Esophagus (tissue), 2 donors: Measurements from ENCODE around the gene LMNTD2. TPM values are rescaled to one million over a fixed set of nuclear protein-coding genes. Genes with fewer than 3 reads are reported as not detected.
A peak's percentile ranks its signal among the peaks of the same experiment; 100 is the strongest.

Source experiments
- H3K27ac ChIP-seq, 2 donors: one replicate each; pipeline ENCODE4 v1.5.1; 2013; ENCODE audit warnings: low read depth in 2 of 2, mild to moderate bottlenecking in 2 of 2, inconsistent platforms in 1 of 2, low read length in 1 of 2, moderate library complexity in 1 of 2
- H3K27me3 ChIP-seq, 2 donors: one replicate each; pipeline ENCODE4 v1.6.1; 2013; ENCODE audit warnings: low read length in 2 of 2, control low read depth in 1 of 2, mild to moderate bottlenecking in 1 of 2; ENCODE audit not compliant: insufficient read depth in 2 of 2, control insufficient read depth in 1 of 2
- H3K36me3 ChIP-seq, 2 donors: one replicate each; pipeline ENCODE4 v1.6.1; 2013; ENCODE audit warnings: low read length in 1 of 2; ENCODE audit not compliant: control insufficient read depth in 2 of 2, insufficient read depth in 2 of 2
- H3K4me1 ChIP-seq, 2 donors: one replicate each; pipeline ENCODE4 v1.6.1; 2013; ENCODE audit warnings: low read length in 1 of 2; ENCODE audit not compliant: control insufficient read depth in 2 of 2, insufficient read depth in 2 of 2
- H3K4me3 ChIP-seq, 2 donors: one replicate each; pipeline ENCODE4 v1.5.1; 2013; ENCODE audit warnings: low read length in 2 of 2, mild to moderate bottlenecking in 2 of 2, low read depth in 1 of 2, moderate library complexity in 1 of 2
- H3K9me3 ChIP-seq, 2 donors: one replicate each; pipeline ENCODE4 v1.6.1; 2013; ENCODE audit warnings: mild to moderate bottlenecking in 2 of 2, low read depth in 1 of 2, low read length in 1 of 2, moderate library complexity in 1 of 2; ENCODE audit not compliant: control insufficient read depth in 2 of 2, insufficient read depth in 1 of 2
- WGBS, 2 donors: extraction: QIAGEN DNeasy Blood & Tissue Kit; methylation state at CpG; one replicate each; pipeline ENCODE4 v1.1.7; 2013; 5-methylcytosine and 5-hydroxymethylcytosine counted together
- polyA plus RNA-seq, 2 donors: library from polyadenylated mRNA; stranded (reverse); fragments of 200-250 nt; gene quantifications; one replicate each; pipeline ENCODE4 v1.2.3, GENCODE V29; 2013
- donor health status: healthy with polysubstance abuse.
- donor health status: Bipolar disorder and iron deficiency.

The LMNTD2 gene
- polyA plus RNA-seq, 2 donors = 2.9 to 6.9 TPM

- no peaks in the 10 kb centered on the region for H3K4me1 ChIP-seq
These were observed 44.1 kb downstream of the LMNTD2 start for GRCh38 chr11:516400-516799.

GRCh38 chr11:515131-515530 is 45.4 kb downstream of the LMNTD2 start:
- Histone ChIP-seq H3K27me3 (no peaks in the 10 kb centered on the region), H3K9me3 (no peaks in the 10 kb centered on the region), H3K4me3 (no peak overlapping the region), H3K4me1 (no peaks in the 10 kb centered on the region), H3K27ac (peak overlapping the region; percentile 87 to 99), H3K36me3 (no peaks in the 10 kb centered on the region)
- WGBS, 2 donors = 61 to 66% methylated on average over 6 of the region's 6 CpGs

More at GRCh38 chr11:516400-516799, 44.1 kb downstream of the LMNTD2 start:
- H3K36me3 ChIP-seq = no peaks in the 10 kb centered on the region
- H3K27ac ChIP-seq = peak overlapping the region; percentile 84 to 87
- no peaks in the 10 kb centered on the region for H3K27me3 ChIP-seq
- H3K4me3 ChIP-seq = no peak overlapping the region
- 95 to 97% methylated on average over 4 of the region's 4 CpGs for WGBS, 2 donors
- no peaks in the 10 kb centered on the region for H3K9me3 ChIP-seq

- WGBS, 2 donors = 65 to 84% methylated on average over 10 of the region's 10 CpGs
- H3K4me1 ChIP-seq = no peaks in the 10 kb centered on the region
- peak overlapping the region; percentile 84 to 99 for H3K27ac ChIP-seq
- H3K9me3 ChIP-seq = no peaks in the 10 kb centered on the region
- H3K27me3 ChIP-seq = no peaks in the 10 kb centered on the region
- peaks cover 0 to 3% of the 10 kb centered on the region in 2 donors for H3K36me3 ChIP-seq
- no peak overlapping the region for H3K4me3 ChIP-seq
These were observed 45.9 kb downstream of the LMNTD2 start for GRCh38 chr11:514606-515005.

- no peaks in the 10 kb centered on the region for H3K9me3 ChIP-seq
- H3K4me1 ChIP-seq = peaks cover 0 to 3% of the 10 kb centered on the region in 2 donors
- peaks cover 0 to 3% of the 10 kb centered on the region in 2 donors for H3K36me3 ChIP-seq
- peak overlapping the region in 1 of 2 donors; percentile 99 for H3K27ac ChIP-seq
- H3K4me3 ChIP-seq = no peak overlapping the region
- WGBS, 2 donors = 92% methylated on average over 29 of the region's 29 CpGs
- no peaks in the 10 kb centered on the region for H3K27me3 ChIP-seq
These were observed 47.6 kb downstream of the LMNTD2 start for GRCh38 chr11:512761-513595.

GRCh38 chr11:508956-509355 is 51.6 kb downstream of the LMNTD2 start:
- no peak overlapping the region for H3K27ac ChIP-seq
- WGBS, 2 donors = 88 to 92% methylated on average over 5 of the region's 5 CpGs
- H3K4me3 ChIP-seq = no peak overlapping the region
- H3K27me3 ChIP-seq = no peaks in the 10 kb centered on the region
- no peaks in the 10 kb centered on the region for H3K9me3 ChIP-seq
- H3K4me1 ChIP-seq = peaks cover 0 to 11% of the 10 kb centered on the region in 2 donors
- H3K36me3 ChIP-seq = peaks cover 0 to 3% of the 10 kb centered on the region in 2 donors

- peak overlapping the region; percentile 91 to 99 for H3K27ac ChIP-seq
- peaks cover under 1 to 15% of the 10 kb centered on the region in 2 donors for H3K4me1 ChIP-seq
- H3K36me3 ChIP-seq = peaks cover 0 to 3% of the 10 kb centered on the region in 2 donors
- no peaks in the 10 kb centered on the region for H3K9me3 ChIP-seq
- no peaks in the 10 kb centered on the region for H3K27me3 ChIP-seq
- WGBS, 2 donors = 38 to 44% methylated on average over 45 of the region's 45 CpGs
- H3K4me3 ChIP-seq = peak overlapping the region; percentile 55 to 59
These were observed 52.6 kb downstream of the LMNTD2 start for GRCh38 chr11:507727-508515.

- Histone ChIP-seq H3K27me3 (no peaks in the 10 kb centered on the region), H3K4me3 (peak within 1 kb of the TSS; percentile 70 to 85), H3K36me3 (peaks cover 0 to 3% of the 10 kb centered on the region in 2 donors), H3K9me3 (no peaks in the 10 kb centered on the region), H3K27ac (peak within 1 kb of the TSS; percentile 99 to 100), H3K4me1 (peaks cover 6 to 19% of the 10 kb centered on the region in 2 donors)
- WGBS, 2 donors = 1% methylated on average over 72 to 93 of the region's 93 CpGs
These were observed 53.4 kb downstream of the LMNTD2 start, which contains the start of gene RNH1 for GRCh38 chr11:506995-507726. Gene RNH1 (minus strand): TSS chr11:507242. CDS start chr11:502162, 5,080 bp downstream.

- no peaks in the 10 kb centered on the region for H3K27me3 ChIP-seq
- peak overlapping the region; percentile 99 to 100 for H3K27ac ChIP-seq
- no peaks in the 10 kb centered on the region for H3K9me3 ChIP-seq
- peaks cover 0 to 9% of the 10 kb centered on the region in 2 donors for H3K36me3 ChIP-seq
- H3K4me3 ChIP-seq = peak overlapping the region; percentile 70 to 85
- WGBS, 2 donors = 0% methylated on average over 63 to 71 of the region's 71 CpGs
- H3K4me1 ChIP-seq = peaks cover 6 to 22% of the 10 kb centered on the region in 2 donors
These were observed 54.1 kb downstream of the LMNTD2 start for GRCh38 chr11:506238-506994.
